HG03103 (cell line): ENCODE results near the gene CGB3.

ENCODE experiments used
- ATAC-seq: cut with Tn5 transposase; IDR thresholded peaks from one replicate; pipeline ENCODE4 v1.9.1; 2021; ENCODE audit warnings: low read depth; ENCODE audit not compliant: unreplicated experiment

The CGB3 gene

DNA sequence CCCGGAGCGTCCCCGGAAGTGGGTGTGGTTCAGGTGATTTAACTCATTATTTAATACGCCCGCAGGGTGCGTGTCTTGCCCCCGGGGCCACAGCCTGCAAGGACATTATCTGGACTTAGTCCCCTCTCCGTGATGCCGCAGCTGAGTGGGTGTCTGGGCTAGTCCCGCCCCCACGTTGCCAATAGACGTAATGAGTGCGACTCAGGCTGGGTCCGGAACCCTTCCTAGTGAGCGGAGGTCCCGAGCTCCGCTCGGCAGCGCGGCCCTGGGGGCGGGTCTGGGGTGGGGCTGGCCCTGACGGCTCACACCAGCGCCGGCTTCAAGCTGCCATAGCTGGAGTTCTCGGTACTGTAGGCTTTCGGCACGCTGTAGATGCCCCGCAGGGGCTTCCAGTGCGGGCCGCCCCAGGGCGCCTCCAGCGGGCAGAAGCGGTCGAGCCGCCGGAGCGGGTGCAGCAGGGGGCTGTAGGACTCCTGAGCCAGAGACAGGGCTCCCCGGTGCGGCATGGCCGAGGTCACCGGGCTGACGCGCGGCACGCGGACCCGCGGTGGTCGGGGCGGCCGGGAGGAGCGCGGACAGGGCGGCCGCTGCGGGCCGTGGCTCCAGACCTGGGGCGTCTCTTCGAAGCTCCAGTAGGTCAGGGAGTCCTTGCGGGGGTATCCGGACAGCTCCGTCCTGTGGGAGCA lies 6.3 kb downstream of the CGB3 start:
- no peak for ATAC-seq

- no peak for ATAC-seq
Measured at GRCh38 chr19:49017041-49017665, 7.0 kb downstream of the CGB3 start, which contains the start of gene LHB. TSS of gene LHB (minus strand) at chr19:49017091. CDS start at chr19:49017081, 10 bp downstream.

- no peak for ATAC-seq
Measured at GRCh38 chr19:49016067-49016839, 7.9 kb downstream of the CGB3 start.

DNA sequence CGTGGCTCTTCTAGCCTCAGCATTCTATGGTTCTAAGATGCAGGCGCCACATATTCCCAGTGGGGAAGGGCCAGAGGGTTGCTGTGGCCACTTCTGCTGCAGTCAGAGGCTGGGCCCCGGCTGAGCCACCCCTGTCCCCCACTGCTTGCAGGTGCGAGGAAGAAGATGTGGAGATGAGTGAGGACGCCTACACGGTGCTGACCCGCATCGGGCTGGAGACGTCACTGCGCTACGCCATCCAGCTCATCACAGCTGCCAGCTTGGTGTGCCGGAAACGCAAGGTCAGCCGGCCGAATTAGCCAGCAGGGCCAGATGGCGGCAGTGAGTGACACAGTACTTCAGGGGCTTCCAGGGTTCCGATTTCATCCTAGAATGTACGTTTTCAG lies 9.3 kb downstream of the CGB3 start:
- no peak for ATAC-seq

DNA sequence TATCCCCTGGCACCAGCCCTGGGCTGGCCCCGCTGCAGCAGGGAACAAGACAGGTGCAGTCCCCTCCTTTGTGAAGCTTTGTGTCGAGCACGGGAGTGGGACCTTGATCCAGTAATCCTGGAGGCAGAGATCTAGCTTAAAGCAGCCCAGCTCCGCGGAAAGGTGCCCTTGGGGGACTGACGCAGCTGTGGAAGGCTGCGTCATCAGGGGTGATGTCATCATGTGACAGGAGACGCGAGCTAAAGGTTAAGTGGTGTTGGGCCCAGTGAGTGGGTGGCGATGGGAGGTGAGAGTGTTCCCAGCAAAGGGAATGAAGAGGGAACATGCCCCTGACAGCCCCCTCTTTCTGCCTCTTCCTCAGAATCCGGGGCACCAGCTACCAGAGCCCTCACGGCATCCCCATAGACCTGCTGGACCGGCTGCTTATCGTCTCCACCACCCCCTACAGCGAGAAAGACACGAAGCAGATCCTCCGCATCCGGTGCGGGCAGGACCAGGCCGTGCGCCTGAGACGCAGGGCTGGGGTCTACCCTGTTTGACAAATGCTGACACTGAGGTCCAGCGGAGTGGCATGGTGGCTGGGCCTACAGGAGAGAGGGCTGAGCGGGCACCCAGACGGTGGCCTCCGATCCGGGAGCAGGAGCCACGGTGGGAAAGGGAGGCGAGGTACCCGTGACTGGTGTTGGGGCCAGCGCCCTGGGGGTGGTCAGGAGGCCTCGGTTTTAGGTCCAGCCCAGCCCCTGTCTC lies 9.8 kb downstream of the CGB3 start:
- no peak for ATAC-seq

DNA sequence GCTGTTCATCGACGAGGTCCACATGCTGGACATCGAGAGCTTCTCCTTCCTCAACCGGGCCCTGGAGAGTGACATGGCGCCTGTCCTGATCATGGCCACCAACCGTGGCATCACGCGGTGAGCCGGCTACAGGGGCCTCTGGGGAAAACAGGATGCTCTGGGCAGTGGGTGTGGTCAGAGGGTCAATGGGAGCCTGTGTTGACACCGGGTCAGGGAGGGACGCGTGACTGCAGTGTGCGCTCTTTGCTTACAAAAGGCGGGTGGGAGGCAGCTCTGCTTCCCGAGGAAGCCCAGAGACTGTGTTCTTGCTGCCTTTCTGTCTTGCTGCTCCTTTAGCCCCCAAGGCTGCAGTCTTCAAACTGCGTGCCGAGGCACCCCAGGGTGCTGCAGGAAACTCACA lies 12.9 kb downstream of the CGB3 start:
- ATAC-seq, result no peak

DNA sequence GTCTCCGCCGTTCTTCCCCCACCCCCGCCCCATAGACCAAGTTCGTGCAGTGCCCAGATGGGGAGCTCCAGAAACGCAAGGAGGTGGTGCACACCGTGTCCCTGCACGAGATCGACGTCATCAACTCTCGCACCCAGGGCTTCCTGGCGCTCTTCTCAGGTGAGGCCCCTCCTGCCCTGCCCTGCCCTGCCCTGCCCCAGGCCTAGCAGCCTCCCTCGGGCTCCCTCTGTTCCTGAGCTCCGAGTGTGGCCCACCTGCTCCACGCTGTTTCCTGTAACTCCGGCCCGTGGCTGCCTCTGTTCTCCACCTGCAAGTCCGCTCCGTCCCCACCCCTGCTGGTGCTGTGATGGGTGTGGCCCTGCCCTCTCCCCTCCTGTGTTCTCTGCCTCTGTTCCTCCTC lies 13.7 kb downstream of the CGB3 start:
- no peak for ATAC-seq

- no peak for ATAC-seq
Measured at GRCh38 chr19:49009828-49010227, 14.3 kb downstream of the CGB3 start.

DNA sequence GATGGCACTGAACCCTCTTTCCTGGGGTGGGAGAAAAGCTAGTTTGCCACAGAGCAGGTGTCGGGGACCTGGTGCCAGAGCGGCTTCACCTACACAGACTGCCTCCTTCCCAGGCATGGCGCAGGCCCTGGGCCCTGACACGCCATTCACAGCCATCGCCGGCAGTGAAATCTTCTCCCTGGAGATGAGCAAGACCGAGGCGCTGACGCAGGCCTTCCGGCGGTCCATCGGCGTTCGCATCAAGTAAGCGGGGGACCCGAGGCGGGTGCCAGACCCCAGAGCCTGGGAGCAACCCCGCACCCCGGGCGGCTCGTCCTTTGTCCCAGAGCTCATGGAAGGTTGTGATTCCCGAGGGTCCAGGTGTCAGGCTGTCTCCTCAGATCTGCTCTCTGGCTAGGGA lies 17.2 kb downstream of the CGB3 start:
- ATAC-seq, result no peak

DNA sequence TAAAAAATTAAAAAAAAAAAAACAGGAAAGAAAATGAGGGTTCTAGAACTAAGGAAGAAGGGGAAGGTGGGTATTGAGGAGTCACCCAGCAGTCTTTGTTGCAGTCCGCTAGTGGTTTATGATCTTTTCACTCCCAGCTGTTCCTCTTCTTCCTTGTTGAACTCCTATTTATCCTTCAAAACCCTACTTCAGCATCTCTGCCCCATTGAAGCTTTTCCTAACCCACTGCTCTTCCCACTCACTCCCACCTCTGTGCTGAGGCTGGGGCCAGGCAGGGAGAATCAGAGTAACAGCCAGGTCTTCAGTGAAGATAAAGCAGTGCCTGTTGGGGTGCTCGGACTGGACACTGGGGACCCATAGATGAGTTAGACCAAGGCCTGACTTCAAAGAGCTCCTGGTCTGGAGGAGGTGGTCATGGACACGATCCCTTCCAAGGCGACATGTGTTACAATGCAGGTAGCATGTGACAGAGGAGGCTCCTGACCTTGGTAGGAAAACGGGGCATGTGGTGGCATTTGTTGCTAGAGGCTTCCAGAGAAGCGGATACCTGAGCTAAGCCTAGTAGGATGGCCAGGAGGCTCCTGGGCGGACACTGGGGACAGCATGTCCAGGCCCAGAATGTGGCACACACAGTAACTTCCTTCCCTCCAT lies 19.0 kb downstream of the CGB3 start:
- no peak for ATAC-seq

- no peak for ATAC-seq
Measured at GRCh38 chr19:49004133-49004532, 20.0 kb downstream of the CGB3 start.

DNA sequence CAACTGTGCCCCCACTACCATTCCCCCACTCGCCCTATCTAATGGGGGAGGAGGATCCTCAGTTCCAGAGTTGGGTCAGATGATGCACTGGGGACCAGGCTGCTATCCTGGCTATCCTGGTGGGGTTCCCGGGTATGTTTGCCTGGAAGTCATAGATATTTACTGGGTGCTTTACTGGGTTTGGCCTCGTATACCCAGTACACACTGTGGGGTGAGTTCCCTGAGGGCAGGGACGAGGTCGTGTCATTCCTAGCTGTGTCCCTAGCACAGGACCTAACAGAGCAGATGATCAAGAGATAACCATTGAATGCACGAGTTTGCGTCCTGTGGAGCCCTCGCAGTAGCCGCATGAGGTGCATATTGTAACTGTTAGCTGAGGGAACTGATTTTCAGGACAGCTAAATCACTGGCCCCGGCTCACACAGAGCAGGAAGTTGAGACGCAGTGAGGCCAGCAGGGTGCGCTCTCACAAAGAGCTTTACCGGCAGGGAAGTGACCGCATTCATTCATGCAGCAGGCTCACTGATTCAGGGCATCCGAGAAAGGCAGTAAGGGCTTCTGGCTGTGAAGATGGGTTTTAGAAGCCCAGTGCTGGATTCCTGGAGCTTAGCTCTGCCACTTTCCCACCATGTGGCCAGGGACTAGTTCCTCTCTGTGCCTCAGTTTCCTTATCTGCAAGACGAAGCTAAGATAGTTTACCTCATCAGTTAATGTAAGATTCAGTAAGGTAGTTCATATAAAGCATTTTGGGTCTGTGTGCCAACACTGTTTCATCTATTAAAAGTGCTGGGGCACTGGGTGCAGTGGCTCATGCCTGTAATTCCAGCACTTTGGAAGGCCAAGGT lies 24.4 kb downstream of the CGB3 start:
- ATAC-seq, result no peak

- ATAC-seq, result no peak
Measured at GRCh38 chr19:48997972-48998371, 26.2 kb downstream of the CGB3 start.

DNA sequence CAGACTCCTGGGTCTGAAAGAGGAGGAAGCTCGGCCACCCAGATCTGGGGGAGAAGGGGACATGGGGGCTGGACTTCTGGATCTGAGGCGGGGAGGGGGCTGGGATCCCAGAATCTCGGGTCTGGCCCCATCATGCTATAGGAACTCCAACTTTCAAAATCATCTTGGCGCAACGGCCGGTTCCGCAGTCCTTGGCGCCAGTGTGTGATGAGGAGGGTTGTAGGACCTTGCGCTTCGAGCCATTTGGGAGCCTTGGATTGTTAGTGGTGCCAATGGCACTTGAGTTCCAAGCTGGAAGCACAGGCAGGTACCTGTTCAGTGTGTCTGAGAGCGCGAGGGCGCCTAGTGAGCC lies 30.1 kb downstream of the CGB3 start:
- no peak for ATAC-seq

GRCh38 chr19:48993175-48994034 lies 30.7 kb downstream of the CGB3 start, which contains the start of the genes GYS1 and RUVBL2:
TSS of gene GYS1 (minus strand) at chr19:48993309. CDS start at chr19:48993112, 197 bp downstream.
TSS of gene RUVBL2 (plus strand) at chr19:48993887. CDS start at chr19:48993912, 25 bp downstream.
- peak; percentile 68 for ATAC-seq

DNA sequence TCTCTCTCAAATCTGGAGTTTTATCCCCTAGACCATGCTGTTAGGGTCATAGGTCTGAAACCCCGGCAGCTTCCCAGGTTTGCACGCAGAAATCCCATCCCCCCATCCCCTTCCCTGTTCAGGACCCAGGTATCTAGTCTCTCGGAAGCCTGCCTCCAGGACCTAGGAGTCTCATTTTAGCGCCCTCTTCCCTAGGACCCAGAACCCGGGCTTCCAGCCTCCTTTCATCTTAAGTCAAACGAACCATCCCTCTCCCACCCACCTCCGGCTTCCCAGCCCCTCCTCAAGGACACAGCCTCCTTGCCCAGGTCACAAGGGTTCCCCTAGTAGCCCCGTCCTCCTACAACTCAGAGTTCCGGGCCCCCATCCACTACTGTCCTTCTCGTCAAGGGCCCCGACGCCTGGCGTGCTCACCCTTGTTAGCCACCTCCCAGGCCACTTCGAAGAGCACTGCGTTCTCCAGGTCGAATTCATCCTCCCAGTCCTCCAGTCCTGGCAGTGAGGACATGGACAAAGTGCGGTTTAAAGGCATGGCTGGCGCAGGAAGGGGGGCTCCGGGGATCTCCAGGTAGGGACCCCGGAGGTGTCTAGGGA lies 31.5 kb downstream of the CGB3 start:
- no peak for ATAC-seq

GRCh38 chr19:48991873-48992580 lies 32.1 kb downstream of the CGB3 start:
- no peak for ATAC-seq
